Hepatic stellate cell (primary cell): Measurements from ENCODE around the gene BAIAP2.

Experiments
- DNase-seq: peaks from one replicate; pipeline ENCODE4 v3.0.0; 2011; ENCODE audit warnings: low spot score

BAIAP2 gene

GRCh38 chr17:81126281-81127132, 91.6 kb downstream of the BAIAP2 start:
- no peak for DNase-seq

GRCh38 chr17:81127133-81127455, 92.1 kb downstream of the BAIAP2 start:
- no peak for DNase-seq

GRCh38 chr17:81127526-81128177, 92.7 kb downstream of the BAIAP2 start:
- DNase-seq, result no peak

GRCh38 chr17:81128338-81128737, 93.4 kb downstream of the BAIAP2 start:
- no peak for DNase-seq

- DNase-seq, result no peak
Observed at GRCh38 chr17:81128774-81129173, 93.8 kb downstream of the BAIAP2 start.

- no peak for DNase-seq
Observed at GRCh38 chr17:81129289-81129688, 94.3 kb downstream of the BAIAP2 start.

- DNase-seq, result no peak
Observed at GRCh38 chr17:81129711-81130367, 94.9 kb downstream of the BAIAP2 start.

- DNase-seq, result no peak
Observed at GRCh38 chr17:81130385-81131361, 95.7 kb downstream of the BAIAP2 start.

GRCh38 chr17:81131486-81132196, 96.7 kb downstream of the BAIAP2 start:
- no peak for DNase-seq

GRCh38 chr17:81132197-81132540, 97.2 kb downstream of the BAIAP2 start:
- DNase-seq, result no peak

- DNase-seq, result no peak
Observed at GRCh38 chr17:81132770-81133723, 98.1 kb downstream of the BAIAP2 start.

- no peak for DNase-seq
Observed at GRCh38 chr17:81134064-81134781, 99.3 kb downstream of the BAIAP2 start.

GRCh38 chr17:81135505-81136278, 100.7 kb downstream of the BAIAP2 start:
- no peak for DNase-seq

- no peak for DNase-seq
Observed at GRCh38 chr17:81136366-81136765, 101.4 kb downstream of the BAIAP2 start.

- no peak for DNase-seq
Observed at GRCh38 chr17:81137248-81137647, 102.3 kb downstream of the BAIAP2 start.

GRCh38 chr17:81138083-81138482, 103.1 kb downstream of the BAIAP2 start:
- no peak for DNase-seq

- no peak for DNase-seq
Observed at GRCh38 chr17:81138500-81138899, 103.5 kb downstream of the BAIAP2 start.

- DNase-seq, result no peak
Observed at GRCh38 chr17:81139428-81139827, 104.5 kb downstream of the BAIAP2 start.

GRCh38 chr17:81140018-81140417, 105.1 kb downstream of the BAIAP2 start:
- DNase-seq, result no peak
